TTC549 (cell line): ENCODE results near the gene ZNF335.
"Not testable (repeated sequence)": the region's sequence is repeated elsewhere in the genome, so short reads cannot be mapped to it uniquely, and the experiment has no call there.

Experiments used
- FAIRE-seq: peaks from 2 replicates; lab custom pipeline; 2012; peaks lifted over from hg19 to GRCh38; lab: Jason Lieb, UNC

Gene ZNF335

DNA sequence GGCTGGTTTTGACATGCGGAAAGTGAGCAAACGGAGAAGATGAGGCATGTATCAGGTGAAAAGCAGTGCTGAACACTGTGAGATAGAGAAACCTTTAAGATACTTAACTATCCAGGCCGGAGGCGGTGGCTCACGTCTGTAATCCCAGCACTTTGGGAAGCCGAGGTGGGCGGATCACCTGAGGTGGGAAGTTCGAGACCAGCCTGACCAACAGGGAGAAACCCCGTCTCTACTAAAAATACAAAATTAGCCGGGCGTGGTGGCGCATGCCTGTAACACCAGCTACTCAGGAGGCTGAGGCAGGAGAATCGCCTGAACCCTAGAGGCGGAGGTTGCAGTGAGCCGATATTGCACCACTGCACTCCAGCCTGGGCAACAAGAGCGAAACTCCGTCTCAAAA, 40.3 kb downstream of the ZNF335 start:
- not testable (repeated sequence) for FAIRE-seq

DNA sequence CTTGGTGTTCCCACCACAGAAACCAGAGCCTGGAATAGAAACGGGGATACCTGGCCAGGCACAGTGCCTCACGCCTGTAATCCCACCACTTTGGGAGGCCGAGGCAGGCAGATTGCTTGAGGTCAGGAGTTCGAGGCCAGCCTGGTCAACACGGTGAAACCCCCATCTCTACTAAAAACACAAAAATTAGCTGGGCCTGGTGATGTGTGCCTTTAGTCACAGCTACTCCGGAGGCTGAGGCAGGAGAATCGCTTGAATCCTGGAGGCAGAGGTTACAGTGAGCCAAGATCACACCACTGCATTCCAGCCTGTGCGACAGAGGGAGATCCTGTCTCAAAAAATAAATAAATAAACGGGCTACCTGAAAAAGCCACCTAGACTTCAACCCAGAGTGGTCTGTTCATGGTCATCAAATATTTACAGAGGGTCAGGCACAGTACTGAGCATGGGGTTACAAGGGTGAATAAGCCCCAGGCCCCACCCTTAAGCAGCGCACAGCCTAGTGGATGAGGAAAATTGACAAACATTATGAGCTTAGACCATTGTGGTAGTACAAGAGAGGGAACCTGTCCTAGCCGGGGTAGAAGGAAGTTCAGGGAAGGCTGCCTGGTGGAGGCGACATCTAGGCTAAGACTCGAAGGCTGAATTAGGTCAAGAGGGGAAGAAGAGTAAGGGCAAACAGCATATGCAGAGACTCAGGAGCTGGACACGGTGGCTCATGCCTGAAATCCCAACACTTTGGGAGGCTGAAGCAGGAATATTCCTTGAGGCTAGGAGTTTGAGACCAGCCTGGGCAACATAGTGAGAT, 44.7 kb downstream of the ZNF335 start:
- no peak for FAIRE-seq

DNA sequence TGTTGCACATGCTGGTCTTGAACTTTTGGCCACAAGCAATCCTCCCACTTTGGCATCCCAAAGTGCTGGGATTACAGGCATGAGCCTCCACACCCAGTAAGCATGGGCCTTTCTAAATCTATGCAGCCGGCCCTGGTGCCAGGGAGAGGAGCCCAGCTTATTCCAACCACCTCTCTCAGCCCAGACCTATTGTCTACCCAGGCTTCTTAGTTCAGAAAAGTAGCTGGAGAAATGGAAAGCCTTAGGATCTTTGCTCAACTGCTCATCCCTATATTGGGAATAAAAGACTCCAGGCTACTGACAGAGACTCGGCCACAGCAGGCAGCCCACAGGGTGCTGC, 45.3 kb downstream of the ZNF335 start:
- FAIRE-seq = no peak

DNA sequence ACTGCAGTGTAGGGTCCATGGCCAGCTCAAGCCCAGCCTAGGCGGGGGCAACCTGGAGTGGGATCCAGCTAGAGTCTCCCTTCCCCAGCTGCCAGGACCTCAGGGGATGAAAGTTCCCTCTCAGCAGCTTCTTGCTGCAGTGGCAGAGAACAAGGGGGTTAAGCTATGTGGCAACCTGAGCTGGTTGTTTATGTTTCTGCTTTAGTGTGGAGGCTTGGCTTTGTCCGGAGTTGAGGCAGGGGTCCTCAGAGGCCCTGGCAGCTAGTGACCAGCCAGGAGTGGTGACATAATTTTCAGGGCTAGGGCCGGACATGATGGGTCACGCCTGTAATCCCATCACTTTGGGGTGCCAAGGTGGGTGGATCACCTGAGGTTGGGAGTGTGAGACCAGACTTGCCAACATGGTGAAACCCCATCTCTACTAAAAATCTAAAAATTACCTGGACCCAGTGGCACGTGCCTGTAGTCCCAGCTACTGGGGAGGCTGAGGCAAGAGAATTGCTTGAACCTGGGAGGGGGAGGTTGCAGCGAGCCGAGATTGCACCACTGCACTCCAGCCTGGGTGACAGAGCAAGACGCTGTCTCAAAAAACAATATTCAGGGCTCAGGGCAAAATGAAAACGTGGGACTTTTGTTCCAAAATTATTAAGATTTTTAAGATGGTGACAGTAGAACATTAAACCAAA, 46.0 kb downstream of the ZNF335 start:
- no peak for FAIRE-seq

DNA sequence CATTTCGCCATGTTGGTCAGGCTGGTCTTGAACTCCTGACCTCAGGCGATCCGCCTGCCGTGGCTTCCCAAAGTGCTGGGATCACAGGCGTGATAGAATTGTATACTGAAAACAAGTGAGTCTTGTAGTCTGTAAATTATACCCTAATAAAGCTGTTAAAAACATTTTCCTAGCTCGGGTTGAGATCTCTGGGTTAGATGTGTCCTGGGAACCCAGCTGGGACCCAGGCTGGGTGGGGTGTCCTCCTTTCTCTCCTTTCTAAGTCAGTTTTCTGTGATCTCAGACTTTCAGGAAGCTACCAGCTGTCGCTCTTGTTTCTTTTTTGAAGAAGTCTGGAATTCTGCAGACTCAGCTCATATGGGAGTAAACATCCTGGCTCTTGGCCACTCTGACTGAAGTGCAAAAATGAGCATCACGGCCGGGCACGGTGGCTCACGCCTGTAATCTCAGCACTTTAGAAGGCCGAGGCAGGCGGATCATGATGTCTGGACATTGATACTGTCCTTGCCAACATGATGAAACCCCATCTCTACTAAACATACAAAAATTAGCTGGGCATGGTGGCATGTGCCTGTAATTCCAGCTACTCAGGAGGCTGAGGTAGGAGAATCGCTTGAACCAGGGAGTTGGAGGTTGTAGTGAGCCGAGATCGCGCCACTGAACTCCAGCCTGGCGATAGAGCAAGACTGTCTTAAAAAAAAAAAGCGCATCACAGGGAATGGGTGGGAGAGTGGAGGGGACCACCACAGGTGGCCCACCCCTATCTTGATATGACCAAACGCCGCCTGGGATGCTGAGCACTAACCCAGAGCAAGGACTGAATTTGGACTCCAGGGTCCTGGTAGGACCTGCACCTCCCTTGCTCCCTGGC, 47.4 kb downstream of the ZNF335 start:
- no peak for FAIRE-seq

DNA sequence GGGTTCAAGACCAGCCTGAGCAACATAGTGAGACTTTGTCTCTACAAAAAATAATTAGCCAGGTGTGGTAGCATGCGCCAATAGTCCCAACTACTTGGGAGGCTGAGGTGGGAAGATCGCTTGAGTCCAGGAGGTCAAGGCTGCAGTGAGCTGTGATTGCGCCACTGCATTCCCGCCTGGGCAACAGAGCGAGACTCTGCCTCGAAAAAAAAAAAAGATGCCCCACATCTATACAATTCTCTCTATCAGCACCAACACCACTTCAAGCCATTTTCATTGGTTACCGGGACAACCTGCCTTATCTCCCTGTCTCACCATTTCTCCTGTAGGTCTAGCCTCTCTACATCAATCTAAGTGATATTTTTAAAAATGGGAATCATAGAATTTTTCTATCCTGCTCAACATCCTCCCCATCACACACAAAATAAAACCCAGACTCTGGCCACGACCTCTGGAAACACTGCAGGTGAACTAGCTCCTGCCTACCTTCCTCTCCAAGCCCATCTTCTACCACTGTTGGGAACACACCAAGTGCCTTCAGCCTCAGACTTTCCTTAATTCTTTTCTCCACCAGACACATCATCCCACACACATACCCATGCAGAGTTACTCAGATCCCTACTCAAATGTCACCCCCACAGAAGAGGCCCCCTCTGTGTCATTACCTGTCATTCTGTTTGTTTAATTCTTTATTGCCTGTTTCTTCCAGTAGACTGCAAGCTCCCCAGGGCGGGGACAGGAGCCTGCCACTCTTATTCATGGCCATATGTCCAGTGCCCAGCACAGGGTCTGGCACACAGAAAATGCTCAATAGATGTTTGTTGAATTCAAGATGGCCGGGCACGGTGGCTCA, 50.4 kb downstream of the ZNF335 start:
- no peak for FAIRE-seq

DNA sequence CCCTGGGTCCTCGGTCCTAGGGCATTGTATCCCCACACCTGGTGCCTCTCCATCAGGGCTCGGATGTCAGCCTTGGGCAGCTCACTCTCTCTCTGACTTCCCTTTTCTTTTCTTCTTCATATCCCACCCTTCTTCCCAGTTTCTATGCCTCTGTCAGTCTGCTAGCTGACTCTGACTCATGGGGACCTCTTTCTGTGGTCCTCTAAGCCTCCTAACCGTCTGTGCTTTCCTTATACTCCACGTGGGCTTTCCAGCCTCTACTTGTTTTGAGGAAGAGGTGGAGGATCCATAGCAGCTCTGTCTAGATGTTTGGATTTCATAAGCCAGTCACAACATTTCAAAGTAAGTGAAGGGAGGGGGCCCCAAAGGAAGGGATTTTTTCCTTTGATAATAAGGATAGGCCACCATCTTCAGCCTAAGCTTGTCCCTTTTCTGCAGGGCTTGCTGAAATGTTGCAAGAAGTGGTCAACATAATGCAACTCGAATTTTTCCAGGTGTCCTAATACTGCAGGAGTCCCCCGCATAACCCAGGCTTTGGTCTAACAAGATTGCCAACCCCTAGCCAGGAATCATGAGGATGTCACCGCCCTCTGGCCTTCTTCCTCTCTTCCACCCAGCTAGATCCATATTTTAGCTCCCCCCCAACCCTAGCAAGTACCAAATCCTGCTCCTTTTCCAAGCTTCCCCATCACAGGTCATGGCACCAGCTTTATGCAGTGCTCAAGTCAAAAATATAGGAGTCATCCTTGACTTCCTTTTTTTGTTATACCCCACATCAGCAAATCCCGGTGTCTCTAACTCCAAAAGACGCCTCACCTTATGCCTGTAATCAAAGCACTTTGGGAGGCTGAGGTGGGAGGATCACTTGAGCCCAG, 51.3 kb downstream of the ZNF335 start:
- FAIRE-seq = no peak

DNA sequence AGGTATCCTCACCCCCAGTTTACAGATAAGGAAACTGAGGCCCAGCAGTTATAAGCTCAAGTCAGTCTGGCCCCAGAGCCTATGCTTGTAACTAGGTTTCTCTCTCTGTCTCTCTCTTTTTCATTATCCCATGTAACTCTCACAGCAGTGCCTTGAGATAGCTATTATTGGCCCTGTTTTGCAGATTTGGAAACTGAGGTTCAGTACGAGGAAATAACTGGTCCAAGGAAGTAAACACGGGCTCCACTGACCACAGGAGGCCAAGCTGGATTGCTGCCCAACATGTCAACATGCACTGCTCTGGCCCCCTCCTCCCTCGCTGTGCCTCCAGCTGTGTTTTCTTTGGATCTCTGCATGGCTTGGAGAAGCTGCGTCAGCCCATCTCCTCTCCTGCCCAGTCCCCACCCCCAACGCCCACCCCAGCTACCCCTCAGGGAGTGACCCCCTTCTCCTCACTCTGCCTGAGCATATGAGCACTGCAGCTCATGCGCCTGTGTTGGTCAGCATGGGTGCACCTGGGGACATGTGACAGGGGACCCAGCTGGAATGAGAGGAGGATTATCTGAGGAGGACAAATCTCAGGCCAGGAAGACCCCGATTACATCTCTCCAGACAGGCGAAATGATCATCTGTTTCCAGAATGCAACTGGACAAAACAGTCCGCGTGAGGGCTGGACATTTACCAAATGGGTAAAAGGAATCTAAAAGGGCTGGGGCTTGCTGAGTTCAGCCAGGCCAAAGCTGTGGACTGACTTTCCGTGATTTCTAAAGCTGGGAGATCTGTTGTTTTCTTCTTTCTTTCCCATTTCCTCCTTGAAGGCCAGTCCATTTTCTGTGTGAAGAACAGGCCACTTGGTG, 52.2 kb downstream of the ZNF335 start:
- FAIRE-seq = no peak

DNA sequence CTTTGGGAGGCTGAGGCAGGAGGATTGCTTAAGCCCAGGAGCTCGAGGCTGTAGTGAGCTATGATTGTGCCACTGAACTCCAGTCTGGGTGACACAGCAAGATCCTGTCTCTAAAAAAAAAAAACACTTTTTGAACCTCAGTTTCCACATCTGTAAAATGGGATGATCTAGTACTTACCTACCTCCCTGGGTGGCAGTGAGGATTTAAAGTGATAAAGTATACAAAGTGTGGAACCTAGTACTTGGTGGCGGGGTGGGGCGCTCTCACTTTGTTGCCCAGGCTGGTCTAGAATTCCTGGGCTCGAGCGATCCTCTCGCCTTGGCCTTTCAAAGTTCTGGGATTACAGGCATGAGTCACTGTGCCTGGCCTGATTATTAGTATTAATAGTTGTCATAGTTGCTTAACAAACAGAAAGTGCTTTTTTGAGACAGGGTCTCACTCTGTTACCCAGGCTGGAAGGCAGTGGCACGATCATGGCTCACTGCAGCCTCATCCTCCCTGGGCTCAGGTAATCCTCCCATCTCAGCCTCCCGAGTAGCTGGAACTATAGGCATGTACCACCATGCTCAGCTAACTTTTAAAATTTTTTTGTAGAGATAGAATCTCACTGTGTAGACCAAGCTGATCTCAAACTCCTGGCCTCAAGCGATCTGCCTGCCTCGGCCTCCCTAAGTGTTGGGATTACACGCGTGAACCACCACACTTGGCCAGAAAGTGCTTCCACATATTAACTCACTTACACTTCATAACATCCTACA, 53.0 kb downstream of the ZNF335 start:
- FAIRE-seq = no peak

DNA sequence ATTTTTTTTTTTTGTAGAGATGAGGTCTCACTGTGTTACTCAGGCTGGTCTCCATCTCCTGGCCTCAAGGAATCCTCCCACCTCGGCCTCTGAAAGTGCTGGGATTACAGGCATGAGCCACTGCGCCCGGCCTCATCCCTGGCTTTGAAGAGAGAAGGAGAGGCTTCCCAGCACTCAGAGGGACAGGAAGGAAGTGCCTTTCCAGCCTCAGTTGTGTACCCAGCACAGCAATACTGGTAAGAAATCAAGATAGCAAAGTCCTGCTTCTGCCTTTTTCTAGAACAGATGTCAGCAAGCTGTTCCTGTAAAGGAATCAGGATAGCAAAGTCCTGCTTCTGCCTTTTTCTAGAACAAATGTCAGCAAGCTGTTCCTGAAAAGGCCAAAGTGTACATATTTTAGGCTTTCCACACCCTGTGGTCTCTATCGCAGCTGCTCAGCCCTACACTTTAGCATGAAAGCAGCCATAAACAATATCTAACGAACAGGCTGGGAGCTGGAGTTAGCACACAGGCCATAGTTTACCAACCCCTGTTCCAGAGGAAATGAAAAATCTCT, 53.7 kb downstream of the ZNF335 start:
- FAIRE-seq = no peak

DNA sequence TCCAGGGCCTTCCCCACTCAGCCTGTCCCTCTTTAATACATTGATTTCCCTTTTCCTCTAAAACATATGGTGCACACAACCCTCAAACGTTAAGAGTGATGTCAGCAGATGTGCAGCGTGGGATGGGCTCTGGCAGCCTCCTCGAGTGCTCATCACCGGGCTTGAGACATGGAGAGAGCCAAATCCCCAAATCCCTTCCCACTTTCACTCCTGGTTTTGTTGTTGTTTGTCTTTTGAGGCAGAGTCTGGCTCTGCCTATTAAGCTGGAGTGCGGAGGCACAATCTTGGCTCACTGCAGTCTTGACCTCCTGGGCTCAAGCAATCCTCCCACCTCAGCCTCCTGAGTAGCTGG, 54.2 kb downstream of the ZNF335 start:
- no peak for FAIRE-seq

DNA sequence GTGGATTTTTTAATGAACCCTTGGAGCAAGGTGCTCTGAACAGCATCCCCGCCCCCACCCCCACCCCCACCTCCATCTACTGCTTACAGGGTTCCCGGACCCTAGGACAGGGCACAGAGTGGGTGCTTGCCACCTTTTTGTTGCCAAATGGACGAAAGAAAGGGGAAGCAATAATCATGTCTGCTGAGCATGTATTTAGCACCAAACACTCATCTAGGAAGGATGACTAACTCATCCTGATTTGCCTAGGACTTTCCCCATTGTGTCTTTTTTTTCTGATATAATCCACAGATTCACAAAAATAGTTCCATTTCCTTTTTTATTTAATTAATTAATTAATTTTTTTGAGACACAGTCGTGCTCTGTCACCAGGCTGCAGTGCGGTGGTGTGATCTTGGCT, 58.9 kb downstream of the ZNF335 start:
- no peak for FAIRE-seq

DNA sequence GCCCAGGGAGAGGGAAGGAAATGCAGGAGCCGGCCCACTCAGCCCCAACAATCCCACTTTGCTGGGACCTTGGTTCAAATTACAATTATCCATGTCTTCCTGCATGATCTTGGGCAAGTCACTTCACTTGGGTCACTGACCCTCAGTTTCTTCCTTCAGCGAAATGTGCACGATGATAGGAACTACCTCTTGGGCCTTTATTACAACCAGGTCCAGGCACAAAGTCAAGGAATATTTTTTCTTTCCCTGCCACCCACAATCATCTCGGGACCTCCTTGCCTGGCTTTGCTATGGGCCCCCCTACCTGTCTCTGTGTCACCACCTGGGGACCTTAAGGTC, 59.7 kb downstream of the ZNF335 start:
- no peak for FAIRE-seq

DNA sequence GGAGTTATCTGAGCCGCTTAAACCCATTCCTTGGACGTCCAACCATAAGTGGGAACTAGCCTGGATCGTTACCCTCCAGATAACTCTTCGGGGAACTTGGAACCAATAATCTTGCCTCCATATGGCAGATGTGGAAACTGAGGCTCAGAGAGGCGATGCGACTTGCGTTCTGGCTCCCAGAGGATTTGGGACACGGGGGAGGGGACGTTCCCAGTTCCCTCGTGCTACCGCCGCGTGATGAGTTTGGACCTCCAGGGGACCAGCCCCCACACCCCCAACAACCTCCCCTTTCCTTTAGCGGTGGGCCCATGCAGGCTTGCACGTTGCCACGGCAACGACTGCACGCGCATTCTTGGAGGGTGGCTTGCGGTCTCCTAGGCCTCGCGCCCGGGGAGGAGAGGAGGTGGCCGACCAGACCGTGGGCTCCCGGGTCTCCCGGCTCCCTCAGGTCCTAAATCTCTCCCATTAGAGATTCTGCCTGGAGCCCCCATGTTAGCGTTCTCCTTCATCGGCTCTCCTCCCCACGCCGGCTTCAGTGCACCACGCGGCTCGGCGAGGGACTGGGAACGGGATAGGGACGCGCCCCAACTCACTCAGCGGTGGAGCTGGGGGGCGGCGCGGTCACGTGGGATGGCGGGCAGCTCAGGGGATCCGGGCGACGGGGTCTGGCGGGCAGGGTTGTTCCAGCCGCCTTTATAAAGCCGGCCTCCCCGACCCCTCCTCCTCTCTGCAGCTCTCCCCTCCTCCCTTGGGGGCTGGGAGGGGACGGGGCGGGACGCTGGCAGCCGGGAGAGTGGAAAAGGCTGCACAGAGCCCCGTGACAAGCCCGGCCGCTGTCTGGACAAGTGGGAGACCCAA, 60.3 kb downstream of the ZNF335 start, which contains the start of gene PLTP:
TSS of gene PLTP (minus strand) at position 670 of the 858 bp plus-strand sequence. CDS start 703 bp downstream, outside the sequence.
- no peak for FAIRE-seq

DNA sequence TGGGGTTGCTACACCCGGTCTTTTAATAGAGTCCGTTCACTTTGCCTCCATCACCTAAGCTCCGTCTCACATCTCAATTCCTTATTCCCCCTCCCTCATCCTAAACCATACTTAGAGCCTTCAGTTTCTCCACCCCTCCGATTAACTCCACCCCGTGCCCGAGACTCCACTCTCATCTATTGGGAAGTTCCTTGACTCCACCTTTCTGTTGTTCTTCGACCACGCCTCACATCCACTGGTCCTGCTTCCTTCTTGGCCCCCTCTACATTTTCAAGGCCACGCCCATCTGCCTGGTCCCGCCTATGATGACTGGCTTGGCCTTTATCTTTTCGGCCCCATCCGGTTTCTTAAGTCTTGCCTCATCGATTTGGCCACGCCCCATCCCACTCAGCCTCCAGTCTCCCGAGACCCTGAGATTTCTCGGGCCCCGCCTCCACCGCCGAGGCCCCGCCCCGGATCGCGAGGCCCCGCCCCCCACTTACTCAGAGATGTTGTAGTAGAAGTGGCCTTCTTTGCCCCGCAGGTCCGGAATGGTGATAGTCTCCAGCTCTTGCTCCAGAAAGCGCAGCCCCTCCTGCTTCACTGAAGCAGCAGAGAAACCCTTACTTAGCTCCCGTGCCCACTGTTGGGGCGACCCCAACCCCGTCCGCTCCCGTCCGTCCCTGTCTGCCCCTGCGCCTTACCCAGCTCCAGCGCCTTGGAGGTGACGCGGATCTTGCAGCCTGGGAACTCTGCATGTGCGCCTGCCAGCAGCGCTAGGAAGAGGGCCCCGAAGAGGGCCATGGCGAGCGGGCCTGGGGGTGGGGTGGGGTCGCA, 61.1 kb downstream of the ZNF335 start:
- peak; percentile 95 for FAIRE-seq

DNA sequence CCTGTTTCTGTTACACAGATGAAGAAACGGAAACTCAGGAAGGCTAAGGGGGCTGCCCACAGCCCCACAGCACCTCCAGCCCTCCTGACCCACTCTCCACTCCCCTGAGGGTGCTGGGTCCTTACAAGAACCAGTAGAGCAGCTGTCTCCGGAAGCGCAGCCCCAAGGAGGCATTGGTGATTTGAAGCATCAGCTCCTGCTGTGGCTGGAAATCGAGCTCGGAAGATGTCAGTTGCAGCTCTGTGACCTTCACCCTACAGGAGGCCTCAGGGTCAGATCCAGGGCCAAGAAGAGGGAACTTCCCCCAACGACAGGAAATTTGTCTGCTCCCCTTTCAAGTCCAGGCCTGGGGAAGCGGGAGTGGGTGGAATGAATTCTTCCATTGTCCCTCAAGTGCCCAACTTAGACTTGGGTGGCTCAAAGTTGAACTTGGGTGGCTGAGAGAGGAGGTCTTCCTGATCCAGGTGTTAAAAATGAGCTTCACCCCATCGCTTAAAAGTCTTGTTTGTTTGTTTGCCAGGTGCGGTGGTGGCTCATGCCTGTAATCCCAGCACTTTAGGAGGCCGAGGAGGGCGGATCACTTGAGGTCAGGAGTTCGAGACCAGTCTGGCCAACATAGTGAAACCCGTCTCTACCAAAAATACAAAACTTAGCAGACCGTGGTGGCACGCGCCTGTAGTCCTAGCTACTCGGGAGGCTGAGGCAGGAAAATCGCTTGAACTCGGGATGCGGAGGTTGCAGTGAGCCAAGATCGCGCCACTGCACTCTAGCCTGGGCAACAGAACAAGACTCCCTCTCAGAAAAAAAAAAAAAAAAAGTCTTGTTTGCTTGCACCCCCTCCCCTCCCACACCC, 62.0 kb downstream of the ZNF335 start:
- FAIRE-seq = no peak
